ENCODE measurements around the gene SLC7A11. TPM values are rescaled to one million over a fixed set of nuclear protein-coding genes. Genes with fewer than 3 reads are reported as not detected.

The SLC7A11 gene
- total RNA-seq, 1 experiment from 2014 or later = 6.1 TPM

- no peak for DNase-seq (ENCODE audit: low read depth)
These were observed 36.5 kb downstream of the SLC7A11 start for GRCh38 chr4:138205531-138206233.

- DNase-seq (ENCODE audit: low read depth) = no peak
These were observed 37.6 kb downstream of the SLC7A11 start for GRCh38 chr4:138204507-138204906.

- DNase-seq (ENCODE audit: low read depth) = no peak
These were observed 39.5 kb downstream of the SLC7A11 start for GRCh38 chr4:138202686-138203085.

- DNase-seq (ENCODE audit: low read depth) = no peak
These were observed 41.9 kb downstream of the SLC7A11 start for GRCh38 chr4:138200236-138200590.

GRCh38 chr4:138199568-138200235 lies 42.4 kb downstream of the SLC7A11 start:
- DNase-seq (ENCODE audit: low read depth) = no peak

- DNase-seq (ENCODE audit: low read depth) = no peak
These were observed 46.0 kb downstream of the SLC7A11 start for GRCh38 chr4:138196153-138196552.

- DNase-seq (ENCODE audit: low read depth) = no peak
These were observed 48.2 kb downstream of the SLC7A11 start for GRCh38 chr4:138193963-138194362.

- DNase-seq (ENCODE audit: low read depth) = peak; percentile 26
These were observed 50.0 kb downstream of the SLC7A11 start for GRCh38 chr4:138192113-138192512.

GRCh38 chr4:138190452-138190858 lies 51.7 kb downstream of the SLC7A11 start:
- no peak for DNase-seq (ENCODE audit: low read depth)

- DNase-seq (ENCODE audit: low read depth) = no peak
These were observed 52.9 kb downstream of the SLC7A11 start for GRCh38 chr4:138189206-138189605.

- DNase-seq (ENCODE audit: low read depth) = no peak
These were observed 53.6 kb downstream of the SLC7A11 start for GRCh38 chr4:138188406-138189084.

GRCh38 chr4:138185859-138186645 lies 56.1 kb downstream of the SLC7A11 start:
- no peak for DNase-seq (ENCODE audit: low read depth)

- no peak for DNase-seq (ENCODE audit: low read depth)
These were observed 57.3 kb downstream of the SLC7A11 start for GRCh38 chr4:138184886-138185285.

GRCh38 chr4:138182838-138183426 lies 59.2 kb downstream of the SLC7A11 start:
- peak; percentile 40 for DNase-seq (ENCODE audit: low read depth)

- DNase-seq (ENCODE audit: low read depth) = no peak
These were observed 60.9 kb downstream of the SLC7A11 start for GRCh38 chr4:138181287-138181686.

- peak; percentile 2 for DNase-seq (ENCODE audit: low read depth)
These were observed 63.6 kb downstream of the SLC7A11 start for GRCh38 chr4:138178566-138178965.

GRCh38 chr4:138177278-138177968 lies 64.7 kb downstream of the SLC7A11 start:
- no peak for DNase-seq (ENCODE audit: low read depth)

- no peak for DNase-seq (ENCODE audit: low read depth)
These were observed 67.0 kb downstream of the SLC7A11 start for GRCh38 chr4:138174981-138175794.

- no peak for DNase-seq (ENCODE audit: low read depth)
These were observed 77.9 kb downstream of the SLC7A11 start for GRCh38 chr4:138164208-138164607.

- no peak for DNase-seq (ENCODE audit: low read depth)
These were observed 79.0 kb downstream of the SLC7A11 start for GRCh38 chr4:138163171-138163570.
